VCaP (cell line): ENCODE results near the gene HNRNPM.

Experiments used
- H3K27ac ChIP-seq: fragments of 450-650 bp; 2 replicates; pipeline ENCODE4 v1.5.1; 2017
- CTCF ChIP-seq: fragments of 450-650 bp; conservative IDR thresholded peaks from 2 replicates; pipeline ENCODE4 v1.5.1; 2017; ENCODE audit warnings: mild to moderate bottlenecking, moderate library complexity

Gene HNRNPM

DNA sequence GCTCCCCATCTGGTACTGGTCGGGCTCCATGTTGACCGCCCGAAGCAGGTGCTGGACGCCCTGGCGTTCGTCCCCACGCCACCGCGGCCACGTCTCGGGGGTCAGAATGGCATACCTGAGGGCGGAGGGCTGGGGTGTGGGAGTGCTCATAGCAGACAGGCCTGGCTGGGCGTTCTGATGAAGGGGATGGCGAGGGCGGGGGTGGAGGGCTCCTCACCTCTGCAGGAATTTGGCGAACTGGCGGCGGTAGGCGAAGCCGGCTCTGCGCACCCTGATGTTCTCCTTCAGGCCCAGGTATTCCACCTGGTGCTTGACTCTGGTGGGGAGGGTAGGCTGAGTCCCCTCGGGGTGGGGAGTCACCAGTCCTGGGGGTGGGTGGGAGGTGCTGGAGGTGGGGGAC, 91.5 kb downstream of the HNRNPM start:
- no peak overlapping the region for H3K27ac ChIP-seq
- TF ChIP-seq CTCF, result no peak

DNA sequence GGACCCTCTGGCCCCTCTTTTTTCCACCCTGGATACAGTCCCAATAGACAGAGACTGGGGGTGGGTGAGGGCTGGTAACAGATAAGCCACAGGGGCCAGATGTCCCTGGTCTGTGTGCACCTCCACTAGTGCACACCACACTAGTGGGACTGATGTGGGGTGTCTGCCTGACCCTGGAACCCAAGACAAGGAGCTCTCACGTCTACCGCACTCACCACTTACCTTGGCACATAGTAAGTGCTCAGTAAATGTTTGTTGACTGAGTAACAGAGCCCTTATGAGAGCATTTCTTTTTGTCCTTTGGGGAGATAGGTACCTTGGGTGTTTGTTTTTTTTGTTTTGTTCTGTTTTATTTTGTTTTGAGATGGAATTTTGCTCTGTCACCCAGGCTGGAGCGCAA, 92.3 kb downstream of the HNRNPM start:
- H3K27ac ChIP-seq, result no peak overlapping the region
- no peak for TF ChIP-seq CTCF
